ENCODE data around the gene TAS2R38. TPM values are rescaled to one million over a fixed set of nuclear protein-coding genes. Genes with fewer than 3 reads are reported as not detected.

The TAS2R38 gene
- total and polyA plus RNA-seq, 2 experiments from 2014 or later = 0.24 TPM; not detected in 1

DNA sequence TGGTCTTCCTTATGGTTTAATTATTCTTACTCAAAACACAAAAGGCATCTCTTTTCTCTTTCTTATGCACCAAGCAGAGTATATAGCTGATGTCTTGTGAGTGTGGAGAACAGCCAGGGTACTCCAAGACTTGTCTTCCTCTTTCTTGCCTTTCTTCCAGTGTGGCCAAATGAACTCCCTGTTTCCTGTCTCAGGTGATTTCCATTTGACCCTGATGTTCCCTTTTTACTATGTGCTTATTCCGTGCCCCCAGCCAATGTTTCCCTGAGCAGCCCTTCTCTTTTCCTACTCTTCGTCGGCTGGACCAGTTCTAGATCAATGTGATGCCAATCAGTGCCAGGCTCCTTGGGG is 44.8 kb downstream of the TAS2R38 start (continued):
- TF ChIP-seq, protein P1, sequence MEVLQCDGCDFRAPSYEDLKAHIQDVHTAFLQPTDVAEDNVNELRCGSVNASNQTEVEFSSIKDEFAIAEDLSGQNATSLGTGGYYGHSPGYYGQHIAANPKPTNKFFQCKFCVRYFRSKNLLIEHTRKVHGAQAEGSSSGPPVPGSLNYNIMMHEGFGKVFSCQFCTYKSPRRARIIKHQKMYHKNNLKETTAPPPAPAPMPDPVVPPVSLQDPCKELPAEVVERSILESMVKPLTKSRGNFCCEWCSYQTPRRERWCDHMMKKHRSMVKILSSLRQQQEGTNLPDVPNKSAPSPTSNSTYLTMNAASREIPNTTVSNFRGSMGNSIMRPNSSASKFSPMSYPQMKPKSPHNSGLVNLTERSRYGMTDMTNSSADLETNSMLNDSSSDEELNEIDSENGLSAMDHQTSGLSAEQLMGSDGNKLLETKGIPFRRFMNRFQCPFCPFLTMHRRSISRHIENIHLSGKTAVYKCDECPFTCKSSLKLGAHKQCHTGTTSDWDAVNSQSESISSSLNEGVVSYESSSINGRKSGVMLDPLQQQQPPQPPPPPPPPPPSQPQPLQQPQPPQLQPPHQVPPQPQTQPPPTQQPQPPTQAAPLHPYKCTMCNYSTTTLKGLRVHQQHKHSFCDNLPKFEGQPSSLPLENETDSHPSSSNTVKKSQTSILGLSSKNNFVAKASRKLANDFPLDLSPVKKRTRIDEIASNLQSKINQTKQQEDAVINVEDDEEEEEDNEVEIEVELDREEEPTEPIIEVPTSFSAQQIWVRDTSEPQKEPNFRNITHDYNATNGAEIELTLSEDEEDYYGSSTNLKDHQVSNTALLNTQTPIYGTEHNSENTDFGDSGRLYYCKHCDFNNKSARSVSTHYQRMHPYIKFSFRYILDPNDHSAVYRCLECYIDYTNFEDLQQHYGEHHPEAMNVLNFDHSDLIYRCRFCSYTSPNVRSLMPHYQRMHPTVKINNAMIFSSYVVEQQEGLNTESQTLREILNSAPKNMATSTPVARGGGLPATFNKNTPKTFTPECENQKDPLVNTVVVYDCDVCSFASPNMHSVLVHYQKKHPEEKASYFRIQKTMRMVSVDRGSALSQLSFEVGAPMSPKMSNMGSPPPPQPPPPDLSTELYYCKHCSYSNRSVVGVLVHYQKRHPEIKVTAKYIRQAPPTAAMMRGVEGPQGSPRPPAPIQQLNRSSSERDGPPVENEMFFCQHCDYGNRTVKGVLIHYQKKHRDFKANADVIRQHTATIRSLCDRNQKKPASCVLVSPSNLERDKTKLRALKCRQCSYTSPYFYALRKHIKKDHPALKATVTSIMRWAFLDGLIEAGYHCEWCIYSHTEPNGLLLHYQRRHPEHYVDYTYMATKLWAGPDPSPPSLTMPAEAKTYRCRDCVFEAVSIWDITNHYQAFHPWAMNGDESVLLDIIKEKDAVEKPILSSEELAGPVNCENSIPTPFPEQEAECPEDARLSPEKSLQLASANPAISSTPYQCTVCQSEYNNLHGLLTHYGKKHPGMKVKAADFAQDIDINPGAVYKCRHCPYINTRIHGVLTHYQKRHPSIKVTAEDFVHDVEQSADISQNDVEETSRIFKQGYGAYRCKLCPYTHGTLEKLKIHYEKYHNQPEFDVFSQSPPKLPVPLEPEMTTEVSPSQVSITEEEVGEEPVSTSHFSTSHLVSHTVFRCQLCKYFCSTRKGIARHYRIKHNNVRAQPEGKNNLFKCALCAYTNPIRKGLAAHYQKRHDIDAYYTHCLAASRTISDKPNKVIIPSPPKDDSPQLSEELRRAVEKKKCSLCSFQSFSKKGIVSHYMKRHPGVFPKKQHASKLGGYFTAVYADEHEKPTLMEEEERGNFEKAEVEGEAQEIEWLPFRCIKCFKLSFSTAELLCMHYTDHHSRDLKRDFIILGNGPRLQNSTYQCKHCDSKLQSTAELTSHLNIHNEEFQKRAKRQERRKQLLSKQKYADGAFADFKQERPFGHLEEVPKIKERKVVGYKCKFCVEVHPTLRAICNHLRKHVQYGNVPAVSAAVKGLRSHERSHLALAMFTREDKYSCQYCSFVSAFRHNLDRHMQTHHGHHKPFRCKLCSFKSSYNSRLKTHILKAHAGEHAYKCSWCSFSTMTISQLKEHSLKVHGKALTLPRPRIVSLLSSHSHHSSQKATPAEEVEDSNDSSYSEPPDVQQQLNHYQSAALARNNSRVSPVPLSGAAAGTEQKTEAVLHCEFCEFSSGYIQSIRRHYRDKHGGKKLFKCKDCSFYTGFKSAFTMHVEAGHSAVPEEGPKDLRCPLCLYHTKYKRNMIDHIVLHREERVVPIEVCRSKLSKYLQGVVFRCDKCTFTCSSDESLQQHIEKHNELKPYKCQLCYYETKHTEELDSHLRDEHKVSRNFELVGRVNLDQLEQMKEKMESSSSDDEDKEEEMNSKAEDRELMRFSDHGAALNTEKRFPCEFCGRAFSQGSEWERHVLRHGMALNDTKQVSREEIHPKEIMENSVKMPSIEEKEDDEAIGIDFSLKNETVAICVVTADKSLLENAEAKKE (CRISPR knock-in tag; IDR thresholded peaks at IDR 0.05) = no peak
- TF ChIP-seq ZNF331 (CRISPR knock-in tag; IDR thresholded peaks at IDR 0.05; ENCODE audit: low read depth) = no peak

DNA sequence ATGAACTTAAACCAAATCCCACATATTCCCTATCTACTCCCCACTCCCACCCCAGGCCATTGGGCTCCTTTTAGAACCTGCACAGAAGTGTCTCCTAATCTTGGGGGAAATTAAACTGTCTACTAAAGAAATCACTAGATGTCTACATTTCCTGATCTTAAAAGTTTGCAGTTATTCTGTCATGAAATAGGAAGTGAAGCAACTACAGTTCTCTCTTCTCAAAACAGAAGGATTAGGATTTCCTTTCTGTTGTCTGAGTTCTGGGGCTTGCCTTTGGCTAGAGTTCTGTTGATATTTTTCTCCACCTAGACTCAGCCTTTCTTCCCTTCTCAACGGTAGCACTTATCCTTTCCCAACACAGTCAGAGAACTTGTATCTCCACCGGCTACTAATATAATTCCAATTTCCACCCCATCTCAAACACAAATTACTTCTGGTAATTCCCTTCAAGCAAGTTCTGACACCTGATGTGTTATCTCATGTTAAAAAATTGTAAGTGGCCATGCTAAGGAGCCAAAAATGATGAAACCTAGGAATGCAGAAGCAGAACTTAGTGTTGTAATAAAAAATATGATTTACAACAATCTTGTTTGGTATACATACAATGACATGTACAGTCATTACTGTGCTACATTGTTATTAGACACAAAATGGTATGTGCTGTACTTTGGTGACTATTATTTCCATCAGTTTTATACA is 45.3 kb downstream of the TAS2R38 start:
- Histone ChIP-seq H3K4me1 (ENCODE audit: insufficient read depth) (no peaks in the 10 kb centered on the region), H3K4me2 (no peak overlapping the region), H3K36me3 (ENCODE audit: insufficient read depth) (no peaks in the 10 kb centered on the region), H3K4me3 (no peak overlapping the region), H3F3A (replicated peaks; ENCODE audit: low read depth) (no peaks in the 10 kb centered on the region), H3K79me2 (replicated peaks; ENCODE audit: insufficient read depth) (no peaks in the 10 kb centered on the region), H3K27me3 (ENCODE audit: insufficient read depth) (no peaks in the 10 kb centered on the region), H2AFZ (no peak overlapping the region), H3K27ac (ENCODE audit: low read depth) (no peak overlapping the region), H3K9me2 (ENCODE audit: insufficient read depth) (no peaks in the 10 kb centered on the region), H4K20me1 (replicated peaks; ENCODE audit: insufficient read depth) (no peaks in the 10 kb centered on the region)
- H3K36me3 Mint-ChIP-seq (ENCODE audit: low read depth) = 0 out of 3 replicates have a peak, but pooled peaks cover 2% of the 10 kb centered on the region
- H3K4me3 Mint-ChIP-seq = no peak overlapping the region
- ATAC-seq = no peak
- H3K9me3 Mint-ChIP-seq = peaks cover 4% of the 10 kb centered on the region; the same call in 2 of the 3 replicates
- DNase-seq (ENCODE audit: low spot score) = no peak
- H3K27ac Mint-ChIP-seq = no peak overlapping the region
- TF ChIP-seq, protein P2, sequence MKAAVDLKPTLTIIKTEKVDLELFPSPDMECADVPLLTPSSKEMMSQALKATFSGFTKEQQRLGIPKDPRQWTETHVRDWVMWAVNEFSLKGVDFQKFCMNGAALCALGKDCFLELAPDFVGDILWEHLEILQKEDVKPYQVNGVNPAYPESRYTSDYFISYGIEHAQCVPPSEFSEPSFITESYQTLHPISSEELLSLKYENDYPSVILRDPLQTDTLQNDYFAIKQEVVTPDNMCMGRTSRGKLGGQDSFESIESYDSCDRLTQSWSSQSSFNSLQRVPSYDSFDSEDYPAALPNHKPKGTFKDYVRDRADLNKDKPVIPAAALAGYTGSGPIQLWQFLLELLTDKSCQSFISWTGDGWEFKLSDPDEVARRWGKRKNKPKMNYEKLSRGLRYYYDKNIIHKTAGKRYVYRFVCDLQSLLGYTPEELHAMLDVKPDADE (IDR thresholded peaks at IDR 0.05) = no peak
- TF ChIP-seq ZNF114 (CRISPR knock-in tag; IDR thresholded peaks at IDR 0.05) = no peak
- TF ChIP-seq, protein P3, sequence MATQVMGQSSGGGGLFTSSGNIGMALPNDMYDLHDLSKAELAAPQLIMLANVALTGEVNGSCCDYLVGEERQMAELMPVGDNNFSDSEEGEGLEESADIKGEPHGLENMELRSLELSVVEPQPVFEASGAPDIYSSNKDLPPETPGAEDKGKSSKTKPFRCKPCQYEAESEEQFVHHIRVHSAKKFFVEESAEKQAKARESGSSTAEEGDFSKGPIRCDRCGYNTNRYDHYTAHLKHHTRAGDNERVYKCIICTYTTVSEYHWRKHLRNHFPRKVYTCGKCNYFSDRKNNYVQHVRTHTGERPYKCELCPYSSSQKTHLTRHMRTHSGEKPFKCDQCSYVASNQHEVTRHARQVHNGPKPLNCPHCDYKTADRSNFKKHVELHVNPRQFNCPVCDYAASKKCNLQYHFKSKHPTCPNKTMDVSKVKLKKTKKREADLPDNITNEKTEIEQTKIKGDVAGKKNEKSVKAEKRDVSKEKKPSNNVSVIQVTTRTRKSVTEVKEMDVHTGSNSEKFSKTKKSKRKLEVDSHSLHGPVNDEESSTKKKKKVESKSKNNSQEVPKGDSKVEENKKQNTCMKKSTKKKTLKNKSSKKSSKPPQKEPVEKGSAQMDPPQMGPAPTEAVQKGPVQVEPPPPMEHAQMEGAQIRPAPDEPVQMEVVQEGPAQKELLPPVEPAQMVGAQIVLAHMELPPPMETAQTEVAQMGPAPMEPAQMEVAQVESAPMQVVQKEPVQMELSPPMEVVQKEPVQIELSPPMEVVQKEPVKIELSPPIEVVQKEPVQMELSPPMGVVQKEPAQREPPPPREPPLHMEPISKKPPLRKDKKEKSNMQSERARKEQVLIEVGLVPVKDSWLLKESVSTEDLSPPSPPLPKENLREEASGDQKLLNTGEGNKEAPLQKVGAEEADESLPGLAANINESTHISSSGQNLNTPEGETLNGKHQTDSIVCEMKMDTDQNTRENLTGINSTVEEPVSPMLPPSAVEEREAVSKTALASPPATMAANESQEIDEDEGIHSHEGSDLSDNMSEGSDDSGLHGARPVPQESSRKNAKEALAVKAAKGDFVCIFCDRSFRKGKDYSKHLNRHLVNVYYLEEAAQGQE (IDR thresholded peaks at IDR 0.05; ENCODE audit: unreplicated experiment) = no peak
- no peak for TF ChIP-seq POLR2AphosphoS5 (IDR thresholded peaks at IDR 0.05; ENCODE audit: low read depth)
- TF ChIP-seq ZNF331 (CRISPR knock-in tag; IDR thresholded peaks at IDR 0.05; ENCODE audit: low read depth) = no peak
- no peak for TF ChIP-seq NANOG (IDR thresholded peaks at IDR 0.05; ENCODE audit: borderline replicate concordance)
- TF ChIP-seq, protein P4, sequence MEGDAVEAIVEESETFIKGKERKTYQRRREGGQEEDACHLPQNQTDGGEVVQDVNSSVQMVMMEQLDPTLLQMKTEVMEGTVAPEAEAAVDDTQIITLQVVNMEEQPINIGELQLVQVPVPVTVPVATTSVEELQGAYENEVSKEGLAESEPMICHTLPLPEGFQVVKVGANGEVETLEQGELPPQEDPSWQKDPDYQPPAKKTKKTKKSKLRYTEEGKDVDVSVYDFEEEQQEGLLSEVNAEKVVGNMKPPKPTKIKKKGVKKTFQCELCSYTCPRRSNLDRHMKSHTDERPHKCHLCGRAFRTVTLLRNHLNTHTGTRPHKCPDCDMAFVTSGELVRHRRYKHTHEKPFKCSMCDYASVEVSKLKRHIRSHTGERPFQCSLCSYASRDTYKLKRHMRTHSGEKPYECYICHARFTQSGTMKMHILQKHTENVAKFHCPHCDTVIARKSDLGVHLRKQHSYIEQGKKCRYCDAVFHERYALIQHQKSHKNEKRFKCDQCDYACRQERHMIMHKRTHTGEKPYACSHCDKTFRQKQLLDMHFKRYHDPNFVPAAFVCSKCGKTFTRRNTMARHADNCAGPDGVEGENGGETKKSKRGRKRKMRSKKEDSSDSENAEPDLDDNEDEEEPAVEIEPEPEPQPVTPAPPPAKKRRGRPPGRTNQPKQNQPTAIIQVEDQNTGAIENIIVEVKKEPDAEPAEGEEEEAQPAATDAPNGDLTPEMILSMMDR (conservative IDR thresholded peaks at IDR 0.05; ENCODE audit: low read depth in 2 of 2) = no peak
- TF ChIP-seq EZH2phosphoT487 (IDR thresholded peaks at IDR 0.05; ENCODE audit: unreplicated experiment) = no peak
- no peak for TF ChIP-seq EZH2 (IDR thresholded peaks at IDR 0.05; ENCODE audit: low read depth, unreplicated experiment)
- no peak for TF ChIP-seq CREB1 (CRISPR knock-in tag; IDR thresholded peaks at IDR 0.05; ENCODE audit: low read depth)
- no peak for TF ChIP-seq JUNB (IDR thresholded peaks at IDR 0.05; ENCODE audit: unreplicated experiment)
- no peak for TF ChIP-seq STAT1 (IDR thresholded peaks at IDR 0.05; ENCODE audit: unreplicated experiment)
- peaks cover 4% of the 10 kb centered on the region for H3K27me3 Mint-ChIP-seq (ENCODE audit: insufficient read depth, low read depth, poor library complexity)
- H3K4me1 Mint-ChIP-seq = peaks cover 11% of the 10 kb centered on the region
